Measurements from ENCODE around the gene PNMA3. TPM values are rescaled to one million over a fixed set of nuclear protein-coding genes. Genes with fewer than 3 reads are reported as not detected.
"Not testable (repeated sequence)": the region's sequence is repeated elsewhere in the genome, so short reads cannot be mapped to it uniquely, and the experiment has no call there.

The PNMA3 gene, protein sequence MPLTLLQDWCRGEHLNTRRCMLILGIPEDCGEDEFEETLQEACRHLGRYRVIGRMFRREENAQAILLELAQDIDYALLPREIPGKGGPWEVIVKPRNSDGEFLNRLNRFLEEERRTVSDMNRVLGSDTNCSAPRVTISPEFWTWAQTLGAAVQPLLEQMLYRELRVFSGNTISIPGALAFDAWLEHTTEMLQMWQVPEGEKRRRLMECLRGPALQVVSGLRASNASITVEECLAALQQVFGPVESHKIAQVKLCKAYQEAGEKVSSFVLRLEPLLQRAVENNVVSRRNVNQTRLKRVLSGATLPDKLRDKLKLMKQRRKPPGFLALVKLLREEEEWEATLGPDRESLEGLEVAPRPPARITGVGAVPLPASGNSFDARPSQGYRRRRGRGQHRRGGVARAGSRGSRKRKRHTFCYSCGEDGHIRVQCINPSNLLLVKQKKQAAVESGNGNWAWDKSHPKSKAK
- under 1 TPM in 3 of 4 donors, not detected in 1; 0.29 to 0.57 (median 0.48) TPM for total RNA-seq

DNA sequence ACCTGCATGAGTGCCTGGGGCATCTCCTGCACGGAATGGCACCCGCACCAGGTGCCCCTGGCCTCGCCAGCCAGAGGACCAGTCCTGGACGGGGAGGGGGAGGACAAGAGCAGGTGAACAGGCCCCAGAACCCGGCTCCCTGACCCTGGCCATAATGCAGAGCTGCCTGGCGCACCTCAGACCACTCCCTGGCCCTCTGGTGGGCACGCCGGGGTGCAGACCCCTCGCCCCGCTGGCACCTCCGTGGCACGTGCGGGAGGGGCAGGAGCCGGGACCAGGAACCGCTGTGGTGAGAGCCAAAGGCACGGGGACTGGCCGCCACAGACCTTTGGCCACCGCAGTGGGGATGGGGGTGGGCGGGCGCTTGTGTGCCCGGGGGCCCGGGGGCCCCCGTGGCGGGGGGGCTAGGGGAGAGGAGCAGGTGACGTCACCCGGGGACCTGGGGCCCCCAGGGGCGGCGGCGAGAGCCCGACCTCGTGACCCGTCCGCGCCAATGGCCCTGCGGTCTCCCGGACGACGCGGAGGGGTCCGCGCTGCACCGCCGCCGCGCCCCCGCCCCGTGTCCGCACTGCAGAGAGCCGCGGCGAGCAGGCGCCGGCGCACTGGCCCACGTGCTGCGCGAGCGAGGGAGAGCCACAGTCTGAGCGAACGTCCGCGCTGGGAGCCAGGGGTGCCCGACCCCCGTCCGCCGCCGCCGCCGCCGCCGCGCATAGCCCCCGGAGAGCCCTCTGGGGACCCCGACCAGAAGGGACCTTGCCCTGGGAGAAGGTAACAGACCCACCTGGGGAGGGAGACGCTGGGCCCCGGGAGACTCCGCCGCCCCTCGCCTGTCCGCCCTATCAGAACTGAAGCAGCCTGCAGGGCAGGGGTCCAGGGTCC lies at the start of gene PNMA3:
PNMA3 (plus strand) TSS at position 600 of the 879 bp plus-strand sequence. CDS start 586 bp downstream, outside the sequence.
- H3K27me3 ChIP-seq, result peaks cover 0 to 38% (median 4%) of the 10 kb centered on the region in 4 donors
- intact Hi-C loops (cut with DNase I), result no loop called here
- peak within 1 kb of the TSS in 2 of 4 donors; percentile 30 to 51 for H3K4me3 ChIP-seq
- no peaks in the 10 kb centered on the region for H3K36me3 ChIP-seq
- H3K9me3 ChIP-seq, result no peaks in the 10 kb centered on the region
- TF ChIP-seq POLR2A (IDR thresholded peaks at IDR 0.05) (no peak), CTCF (IDR thresholded peaks at IDR 0.05) (no peak)
- H3K27ac ChIP-seq, result no peak within 1 kb of the TSS
- no CpG with 5 or more reads among the region's 80 CpGs for WGBS, 2 donors
- peaks cover 0 to 29% (median 5%) of the 10 kb centered on the region in 3 donors for H3K4me1 ChIP-seq
- DNase-seq, result no peak

GRCh38 chrX:153017174-153017573 lies 39.1 kb upstream of the PNMA3 start:
- WGBS, 2 donors, result 60 to 67% methylated on average over 2 of the region's 2 CpGs
- H3K4me3 ChIP-seq; H3K36me3 ChIP-seq; H3K9me3 ChIP-seq; intact Hi-C loops (cut with DNase I); H3K4me1 ChIP-seq; H3K27ac ChIP-seq; DNase-seq: not testable (repeated sequence)
- H3K27me3 ChIP-seq, result peaks cover 0 to 13% (median 2%) of the 10 kb centered on the region in 4 donors

GRCh38 chrX:153019166-153019565 lies 37.1 kb upstream of the PNMA3 start:
- Histone ChIP-seq H3K36me3 (no peaks in the 10 kb centered on the region), H3K9me3 (peaks cover 0 to 3% (median 0%) of the 10 kb centered on the region in 3 donors), H3K27me3 (peaks cover 0 to 6% (median 0%) of the 10 kb centered on the region in 4 donors), H3K4me1 (no peaks in the 10 kb centered on the region), H3K27ac (no peak overlapping the region), H3K4me3 (no peak overlapping the region)
- 40 to 55% methylated on average over 3 of the region's 3 CpGs for WGBS, 2 donors
- TF ChIP-seq POLR2A (IDR thresholded peaks at IDR 0.05), result no peak
- no peak for TF ChIP-seq CTCF (IDR thresholded peaks at IDR 0.05)
- no peak for DNase-seq
- intact Hi-C loops (cut with DNase I), result no loop called here

- 43 to 50% methylated on average over 2 of the region's 2 CpGs for WGBS, 2 donors
- H3K36me3 ChIP-seq; H3K27me3 ChIP-seq; H3K9me3 ChIP-seq; H3K27ac ChIP-seq; intact Hi-C loops (cut with DNase I); H3K4me1 ChIP-seq; DNase-seq; H3K4me3 ChIP-seq: not testable (repeated sequence)
Measured at GRCh38 chrX:153026501-153026900, 29.8 kb upstream of the PNMA3 start.

- H3K4me1 ChIP-seq; H3K27me3 ChIP-seq; DNase-seq; H3K9me3 ChIP-seq; intact Hi-C loops (cut with DNase I); H3K36me3 ChIP-seq; H3K4me3 ChIP-seq; H3K27ac ChIP-seq: not testable (repeated sequence)
- WGBS, 2 donors, result 100% methylated on average over 1 of the region's 11 CpGs; no CpG with 5 or more reads in 1 of the 2 donors
Measured at GRCh38 chrX:153028487-153028886, 27.8 kb upstream of the PNMA3 start.

- Histone ChIP-seq H3K36me3 (no peaks in the 10 kb centered on the region), H3K4me1 (peaks cover 0 to 8% (median 0%) of the 10 kb centered on the region in 3 donors), H3K9me3 (no peaks in the 10 kb centered on the region), H3K27me3 (no peaks in the 10 kb centered on the region), H3K27ac (no peak overlapping the region), H3K4me3 (no peak overlapping the region)
- no peak for DNase-seq
- no peak for TF ChIP-seq CTCF (IDR thresholded peaks at IDR 0.05)
- TF ChIP-seq POLR2A (IDR thresholded peaks at IDR 0.05), result no peak
- WGBS, 2 donors, result 41 to 66% methylated on average over 2 of the region's 2 CpGs
- intact Hi-C loops (cut with DNase I), result no loop called here
Measured at GRCh38 chrX:153029162-153029561, 27.1 kb upstream of the PNMA3 start.
